HG03280 (cell line): ENCODE results near the gene PLA2G5.

Source experiments
- ATAC-seq: cut with Tn5 transposase; IDR thresholded peaks from one replicate; pipeline ENCODE4 v1.9.1; 2021; ENCODE audit warnings: mild to moderate bottlenecking, moderate library complexity; ENCODE audit not compliant: unreplicated experiment

PLA2G5 gene

DNA sequence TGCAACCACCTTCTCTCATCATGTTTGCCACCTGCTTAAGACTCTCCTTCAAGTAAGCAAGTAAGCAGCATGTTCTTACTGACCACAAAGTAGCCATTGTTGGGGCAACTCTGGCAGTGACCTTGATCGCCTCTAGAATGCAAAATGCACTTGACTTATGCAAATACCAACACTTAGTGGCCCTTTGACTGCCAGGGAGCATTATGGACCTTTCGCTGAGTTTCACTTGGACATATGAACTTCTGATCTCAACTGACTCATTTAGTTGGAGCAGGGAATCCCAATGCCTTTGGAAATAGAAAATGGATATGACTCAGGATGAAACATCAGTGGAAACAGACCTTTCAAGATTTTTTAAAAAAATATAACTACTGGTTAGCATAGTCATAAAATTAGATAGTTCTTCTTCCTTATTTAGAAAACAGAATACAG is 6.1 kb upstream of the PLA2G5 start:
- ATAC-seq: no peak

- ATAC-seq: no peak
These were observed 1.3 kb upstream of the PLA2G5 start for GRCh38 chr1:20068722-20069121.

- ATAC-seq: no peak
These were observed 363 bp downstream of the PLA2G5 start for GRCh38 chr1:20070357-20070756.

GRCh38 chr1:20071416-20071815 is 1.4 kb downstream of the PLA2G5 start:
- no peak for ATAC-seq

DNA sequence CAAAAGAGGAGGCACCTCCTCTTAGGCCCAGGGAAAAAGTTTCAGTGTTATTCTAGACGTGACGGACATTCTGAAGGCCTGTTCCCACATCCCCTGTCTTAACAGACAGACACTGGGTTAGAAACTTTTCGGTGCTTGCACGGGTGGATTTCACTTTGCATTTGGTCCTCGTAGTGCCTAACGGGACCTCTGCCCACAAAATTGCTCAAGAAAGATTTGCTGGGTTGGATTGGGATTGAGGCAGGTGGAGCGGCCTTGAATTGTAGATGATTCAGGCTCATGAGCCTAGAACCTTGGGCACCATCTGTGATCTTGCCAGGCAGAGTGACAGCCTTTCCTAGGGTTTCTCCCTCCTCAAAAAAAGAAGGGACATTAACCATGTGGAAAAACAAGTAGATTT is 2.8 kb downstream of the PLA2G5 start:
- ATAC-seq: no peak

DNA sequence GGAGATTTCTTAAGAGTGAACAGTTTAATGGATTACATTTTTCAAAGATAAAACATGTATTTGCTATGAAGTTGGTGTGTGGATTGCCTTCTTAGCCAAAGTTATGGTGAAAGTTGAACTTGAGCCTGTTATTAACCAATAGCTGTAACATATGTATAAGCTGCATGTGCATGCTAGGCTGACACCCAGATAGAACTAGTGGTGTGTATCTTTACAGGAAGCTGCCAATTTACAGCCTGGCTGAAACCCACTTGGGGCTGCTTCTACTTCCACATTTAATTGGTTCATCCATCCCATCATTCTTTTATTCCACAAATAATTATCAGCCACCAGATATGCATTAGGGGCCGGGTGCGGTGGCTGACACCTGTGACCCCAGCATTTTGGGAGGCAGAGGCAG is 3.3 kb downstream of the PLA2G5 start:
- no peak for ATAC-seq

- ATAC-seq: no peak
These were observed 4.2 kb downstream of the PLA2G5 start for GRCh38 chr1:20074055-20074724.

GRCh38 chr1:20074725-20075171 is 4.8 kb downstream of the PLA2G5 start:
- ATAC-seq: no peak

DNA sequence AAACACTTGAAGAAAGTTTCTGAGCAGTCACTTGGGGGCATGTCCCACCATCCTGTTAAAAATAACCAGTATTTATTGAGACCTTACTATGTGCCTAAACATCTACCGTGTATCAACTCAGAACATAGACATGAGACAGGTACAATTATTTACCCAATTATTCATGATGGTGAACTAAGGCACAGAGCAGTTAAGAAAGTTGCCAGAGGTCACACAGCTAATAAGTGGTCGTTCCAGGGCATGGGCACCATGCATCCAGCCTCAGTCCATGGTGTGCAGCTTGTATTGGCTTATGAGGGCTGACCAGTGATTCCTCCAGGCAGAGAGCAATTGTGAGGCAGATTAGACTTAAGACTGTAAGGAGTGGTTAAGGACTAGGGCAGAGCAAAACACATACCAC is 5.4 kb downstream of the PLA2G5 start:
- no peak for ATAC-seq

DNA sequence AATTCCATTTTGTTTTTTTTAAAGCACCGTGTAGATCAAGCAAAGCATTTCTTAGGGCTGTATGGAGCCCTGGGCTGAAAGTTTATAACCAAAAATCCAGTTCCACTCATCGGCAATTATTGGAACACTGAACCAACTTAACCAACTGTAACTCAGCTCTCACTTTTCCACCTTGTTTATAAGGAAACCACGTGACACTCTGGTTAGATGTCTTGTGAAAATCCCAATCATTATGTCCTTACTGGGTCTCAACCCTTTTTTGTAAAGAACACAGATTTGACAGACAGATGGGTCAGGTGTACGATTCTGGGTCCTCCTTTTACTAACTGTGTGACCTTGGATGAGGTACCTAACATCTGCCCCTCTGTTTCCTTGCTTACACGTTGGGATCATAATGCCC is 6.2 kb downstream of the PLA2G5 start:
- ATAC-seq: no peak

DNA sequence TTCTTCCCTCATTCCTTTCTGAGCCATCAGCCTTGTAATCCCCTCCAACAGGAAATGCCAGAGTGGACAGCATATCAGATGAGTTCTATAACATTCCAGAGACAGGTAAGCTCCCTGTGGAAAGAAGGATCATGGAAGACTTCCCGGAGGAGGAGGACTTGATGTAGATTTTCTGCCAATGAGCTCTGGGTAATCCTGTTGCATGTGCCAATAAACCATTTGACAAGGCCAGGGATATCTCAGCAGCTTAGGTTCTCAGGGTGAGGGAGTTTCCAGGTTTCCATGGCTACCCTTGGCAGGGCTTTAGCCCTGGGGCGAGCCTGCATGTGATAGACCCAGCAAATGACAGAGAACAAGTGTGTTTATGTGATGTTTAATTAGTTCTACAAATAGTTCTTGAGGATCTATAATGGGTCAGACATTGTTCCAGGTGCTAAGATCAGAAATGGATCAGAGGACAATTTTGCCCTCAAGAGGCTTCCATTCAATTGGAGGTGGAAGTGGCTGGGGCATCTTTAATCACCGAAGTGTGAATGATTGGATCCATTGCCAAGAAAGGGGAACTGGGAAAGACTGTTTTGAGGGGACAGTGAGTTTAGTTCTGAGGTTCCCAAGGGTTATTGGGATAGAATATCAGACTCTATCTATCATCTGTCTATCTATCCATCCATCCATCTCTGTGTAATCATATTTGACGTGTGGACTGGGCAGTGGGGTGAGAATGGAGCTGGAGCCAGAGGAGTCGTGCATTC is 6.9 kb downstream of the PLA2G5 start:
- no peak for ATAC-seq

DNA sequence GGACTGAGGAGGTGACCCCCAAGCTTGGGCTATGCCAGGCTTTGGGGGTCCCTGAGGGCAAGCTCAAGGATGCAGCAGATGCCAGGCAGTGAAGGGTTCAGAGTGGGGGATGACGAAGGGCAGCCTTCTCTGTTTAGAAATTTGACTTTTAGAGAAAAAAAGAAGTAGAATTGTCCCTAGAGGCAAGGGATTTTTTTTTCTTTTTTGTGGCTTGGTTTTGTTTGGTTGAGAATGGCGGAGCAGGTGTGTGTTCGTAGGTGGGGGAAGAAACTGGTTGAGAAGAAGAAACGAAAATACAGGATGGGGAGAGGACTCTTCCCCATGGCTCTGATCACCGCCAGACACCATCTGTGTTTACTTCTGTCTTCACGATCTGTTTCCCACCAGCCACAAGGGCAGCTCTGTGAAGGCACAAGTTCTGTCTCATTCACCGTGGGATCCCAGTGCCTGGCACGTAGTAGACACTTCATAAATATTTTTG is 8.2 kb downstream of the PLA2G5 start:
- ATAC-seq: no peak

DNA sequence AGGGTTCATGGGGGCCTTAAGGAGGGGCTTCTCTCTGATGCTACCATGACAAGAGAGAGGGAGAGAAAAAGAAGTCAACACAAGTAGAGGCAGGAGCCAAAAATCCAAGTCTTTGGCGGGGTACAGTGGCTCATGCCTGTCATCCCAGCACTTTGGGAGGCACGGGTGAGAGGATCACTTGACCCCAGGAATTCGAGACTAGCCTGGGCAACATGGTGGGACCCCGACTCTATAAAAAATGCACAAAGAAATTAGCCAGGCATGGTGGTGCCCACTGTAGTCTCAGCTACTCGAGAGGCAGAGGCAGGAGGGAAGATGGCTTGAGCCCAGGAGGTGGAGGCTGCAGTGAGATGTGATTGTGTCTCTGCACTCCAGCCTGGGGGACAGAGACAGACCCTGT is 8.7 kb downstream of the PLA2G5 start:
- ATAC-seq: no peak

DNA sequence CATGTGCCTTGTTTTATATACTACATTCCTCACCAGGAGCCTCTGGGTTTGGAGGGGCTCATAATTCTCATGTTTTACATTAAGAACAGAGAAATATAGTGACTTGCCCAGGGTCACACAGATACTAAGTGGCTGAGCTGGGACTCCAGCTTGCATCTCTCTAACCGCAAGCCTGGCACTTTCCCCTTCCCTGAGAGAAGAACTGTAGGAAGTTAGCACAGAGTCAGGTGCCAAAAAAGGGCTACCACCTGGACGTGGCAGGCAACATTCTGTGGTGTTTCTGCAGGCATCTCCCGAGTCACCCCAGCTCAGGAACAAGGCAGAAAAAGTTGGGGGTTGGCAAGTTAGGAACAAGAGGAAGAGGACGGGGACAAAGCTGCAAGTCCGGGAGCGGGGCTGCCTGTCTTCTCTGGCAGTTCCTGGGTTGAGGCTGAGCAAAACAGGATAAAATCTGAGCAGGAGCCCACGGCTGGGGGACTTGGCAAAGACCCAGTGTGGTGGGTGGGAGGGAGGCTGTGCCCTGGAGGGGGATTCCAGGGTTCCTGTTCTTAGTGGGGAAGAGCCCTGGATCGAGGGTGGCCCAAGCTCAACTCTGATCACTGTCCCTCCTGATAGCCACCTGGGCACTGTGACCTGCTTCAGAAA is 9.8 kb downstream of the PLA2G5 start:
- ATAC-seq: no peak

DNA sequence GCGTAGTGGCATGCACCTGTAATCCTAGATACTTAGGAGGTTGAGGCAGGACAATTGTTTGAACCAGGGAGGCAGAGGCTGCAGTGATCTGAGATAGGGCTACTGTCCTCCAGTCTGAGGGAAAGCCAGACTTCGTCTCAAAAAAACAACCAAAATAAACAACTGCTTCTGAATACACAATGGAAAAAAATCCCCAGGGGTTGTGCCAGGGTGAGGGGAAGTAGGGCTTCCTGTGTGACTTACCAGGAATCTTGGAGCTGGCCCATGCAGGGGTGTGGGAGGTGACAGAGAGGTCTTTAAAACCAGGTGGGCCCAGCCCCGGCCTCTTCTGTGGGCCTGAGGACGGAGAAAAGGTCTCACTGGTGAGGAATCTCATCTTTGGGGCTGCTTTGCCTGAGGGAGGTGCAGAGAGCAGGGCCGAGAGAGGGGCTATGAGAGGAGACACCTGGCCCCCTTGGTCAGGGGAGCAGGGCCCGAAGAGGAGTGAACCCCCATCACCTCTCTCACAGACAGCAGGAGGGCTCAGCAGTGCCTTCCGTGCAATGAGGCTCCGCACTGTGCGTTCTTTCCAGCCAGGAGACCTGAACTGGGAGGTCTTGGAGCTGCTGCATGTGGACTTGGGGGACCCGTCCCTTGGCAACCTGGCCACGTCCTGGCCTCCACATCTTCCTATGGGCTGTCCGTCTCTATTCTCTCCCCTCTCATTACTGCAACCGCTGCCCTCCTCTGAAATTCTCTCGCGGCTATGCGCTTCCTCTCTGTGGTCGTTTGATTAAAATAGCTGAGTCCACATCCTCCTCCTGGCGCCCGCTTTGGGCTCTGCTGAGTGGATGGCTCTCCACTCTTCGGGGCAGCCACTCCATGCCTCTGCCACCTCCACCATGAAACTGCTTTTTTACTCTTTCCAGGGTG is 10.7 kb downstream of the PLA2G5 start:
- ATAC-seq: no peak

- no peak for ATAC-seq
These were observed 11.4 kb downstream of the PLA2G5 start for GRCh38 chr1:20081353-20081810.

GRCh38 chr1:20082772-20083171 is 12.8 kb downstream of the PLA2G5 start:
- ATAC-seq: no peak

DNA sequence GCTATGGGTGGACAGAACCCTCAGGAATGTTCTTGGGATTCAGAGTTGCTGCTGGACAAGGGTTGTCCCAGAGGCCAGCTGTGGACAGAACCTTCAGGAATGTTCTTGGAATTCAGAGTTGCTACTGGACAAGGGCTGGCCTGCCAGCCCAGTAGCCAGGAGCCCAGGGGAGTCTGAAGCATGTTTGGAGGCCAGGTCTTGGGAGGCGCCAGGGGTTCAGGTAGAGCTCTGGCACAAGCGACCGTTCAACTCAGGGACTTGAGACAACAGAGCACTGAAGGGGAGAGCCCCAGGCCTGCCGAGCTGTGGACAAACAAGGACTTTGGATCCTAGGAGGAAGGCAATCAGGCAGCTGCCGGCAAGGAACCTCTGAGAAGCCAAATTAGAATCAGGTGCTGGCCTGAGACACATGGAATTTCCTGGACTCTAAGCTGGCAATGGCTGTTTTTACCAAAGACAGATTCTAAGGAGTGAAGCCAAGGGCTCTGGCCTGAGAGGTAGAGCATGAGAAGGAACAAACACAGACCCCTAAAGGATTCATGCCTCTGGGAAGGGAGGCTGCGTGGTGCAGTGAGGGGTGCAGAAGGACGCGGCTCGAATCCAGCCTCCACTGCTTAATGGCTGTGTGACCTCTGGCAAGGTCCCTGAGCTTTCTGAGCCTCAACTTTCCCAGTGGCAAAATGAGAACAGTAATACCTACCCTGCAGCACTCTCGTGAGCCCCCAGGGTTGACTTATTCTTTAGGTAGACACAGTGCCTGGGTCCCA is 13.4 kb downstream of the PLA2G5 start:
- no peak for ATAC-seq

DNA sequence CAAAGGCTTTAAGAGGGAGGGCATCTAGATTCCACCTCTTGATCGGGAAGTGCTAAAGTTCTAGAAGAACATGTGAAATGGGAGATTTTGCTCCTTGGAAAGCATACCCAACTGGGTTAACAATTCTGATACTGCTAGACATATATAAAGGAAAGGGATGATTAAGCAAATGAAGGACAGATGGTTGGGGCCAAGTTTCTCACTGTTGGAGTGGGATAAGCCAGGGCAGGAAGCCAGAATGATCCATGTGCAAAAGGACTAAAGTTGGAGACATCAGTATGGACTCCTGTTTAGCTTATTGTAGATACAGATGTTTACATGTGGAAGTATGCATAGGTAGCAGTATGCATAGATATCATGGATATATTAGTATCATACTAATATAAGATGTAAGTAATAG is 16.8 kb downstream of the PLA2G5 start:
- no peak for ATAC-seq

- ATAC-seq: no peak
These were observed 17.7 kb downstream of the PLA2G5 start for GRCh38 chr1:20087668-20088067.
